Measurements from ENCODE around the gene RAB11B. TPM values are rescaled to one million over a fixed set of nuclear protein-coding genes. Genes with fewer than 3 reads are reported as not detected.

Gene RAB11B
- total and polyA plus RNA-seq, 2 of the 13 experiments (the other 11 are each of a cell fraction or from before 2014, with no cell fraction given), result 6.0 to 28.4 TPM

GRCh38 chr19:8412783-8413628 is 22.8 kb downstream of the RAB11B start, which contains the start of gene MARCHF2 (continued):
- TF ChIP-seq CTCF (CRISPR knock-in tag; IDR thresholded peaks at IDR 0.05), result peak; percentile 70
- no peak for TF ChIP-seq BCLAF1 (IDR thresholded peaks at IDR 0.05)
- TF ChIP-seq FOSL2 (CRISPR knock-in tag; IDR thresholded peaks at IDR 0.05), result 0 out of 2 replicates have a peak, but pooled peaks have one; percentile 17
- TF ChIP-seq PBX3 (CRISPR knock-in tag; IDR thresholded peaks at IDR 0.05; ENCODE audit: borderline replicate concordance), result 0 out of 2 replicates have a peak, but pooled peaks have one; percentile 18
- no peak for TF ChIP-seq ARID2 (CRISPR knock-in tag; IDR thresholded peaks at IDR 0.05; ENCODE audit: borderline replicate concordance)
- TF ChIP-seq ZSCAN21 (CRISPR knock-in tag; IDR thresholded peaks at IDR 0.05; ENCODE audit: borderline replicate concordance), result peak; percentile 41; the same call in 1 of the 2 replicates
- TF ChIP-seq ZNF768 (CRISPR knock-in tag; IDR thresholded peaks at IDR 0.05), result peak; percentile 31; the same call in 1 of the 2 replicates
- TF ChIP-seq THAP11 (CRISPR knock-in tag; IDR thresholded peaks at IDR 0.05), result 0 out of 2 replicates have a peak, but pooled peaks have one; percentile 37
- TF ChIP-seq CREB1 (IDR thresholded peaks at IDR 0.05), result peak; percentile 38; the same call in 1 of the 2 replicates
- no peak for TF ChIP-seq CREB1 (CRISPR knock-in tag; IDR thresholded peaks at IDR 0.05)
- TF ChIP-seq ZNF510 (CRISPR knock-in tag; IDR thresholded peaks at IDR 0.05; ENCODE audit: low read depth), result no peak
- TF ChIP-seq JUNB (CRISPR knock-in tag; IDR thresholded peaks at IDR 0.05; ENCODE audit: borderline replicate concordance), result no peak
- TF ChIP-seq ZNF367 (CRISPR knock-in tag; IDR thresholded peaks at IDR 0.05; ENCODE audit: borderline replicate concordance), result no peak
- TF ChIP-seq ZNF513 (CRISPR knock-in tag; conservative IDR thresholded peaks at IDR 0.05), result no peak
- TF ChIP-seq, protein P1, sequence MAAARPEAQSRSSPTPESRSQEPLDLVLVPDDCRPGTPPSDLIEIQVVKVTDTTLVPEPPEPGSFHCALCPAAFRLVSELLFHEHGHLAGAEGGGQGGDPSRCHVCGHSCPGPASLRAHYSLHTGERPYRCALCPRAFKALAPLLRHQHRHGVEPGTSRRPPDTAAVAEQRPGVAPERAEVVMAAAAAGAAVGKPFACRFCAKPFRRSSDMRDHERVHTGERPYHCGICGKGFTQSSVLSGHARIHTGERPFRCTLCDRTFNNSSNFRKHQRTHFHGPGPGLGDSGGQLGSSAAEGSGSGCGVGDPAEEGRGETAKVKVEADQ (CRISPR knock-in tag; IDR thresholded peaks at IDR 0.05; ENCODE audit: borderline replicate concordance), result peak; percentile 26; the same call in 1 of the 2 replicates
- TF ChIP-seq HDAC1 (CRISPR knock-in tag; IDR thresholded peaks at IDR 0.05), result no peak; the same call in 1 of the 2 replicates
- no peak for TF ChIP-seq ZNF382 (CRISPR knock-in tag; IDR thresholded peaks at IDR 0.05; ENCODE audit: borderline replicate concordance)
- TF ChIP-seq ZNF740 (CRISPR knock-in tag; IDR thresholded peaks at IDR 0.05), result no peak
- TF ChIP-seq ZSCAN31 (CRISPR knock-in tag; IDR thresholded peaks at IDR 0.05; ENCODE audit: low read depth), result 0 out of 2 replicates have a peak, but pooled peaks have one; percentile 20
